ENCODE data around the gene EXD3. TPM values are rescaled to one million over a fixed set of nuclear protein-coding genes. Genes with fewer than 3 reads are reported as not detected.

The EXD3 gene
- total RNA-seq, 1 experiment from 2014 or later = 15.3 TPM

GRCh38 chr9:137368431-137369035, 54.4 kb downstream of the EXD3 start:
- H3K27me3 Mint-ChIP-seq (ENCODE audit: low read depth) = no peaks in the 10 kb centered on the region; the same call in 1 of the 2 replicates

More at GRCh38 chr9:137368431-137369035, 54.4 kb downstream of the EXD3 start:
- Histone ChIP-seq H3T11ph (ENCODE audit: low read length) (no peak overlapping the region), H2BK5ac (ENCODE audit: insufficient read length, low read length) (no peak overlapping the region), H2BK120ac (ENCODE audit: low read depth, low read length, poor library complexity, severe bottlenecking) (no peak overlapping the region), H3K27ac (ENCODE audit: insufficient read length, low read depth, low read length) (no peak overlapping the region), H3K56ac (ENCODE audit: insufficient read length, low read depth, low read length) (no peak overlapping the region), H2BK12ac (ENCODE audit: insufficient read length, low read depth, low read length) (no peak overlapping the region), H2AFZ (ENCODE audit: low read length) (no peak overlapping the region), H3K14ac (ENCODE audit: insufficient read depth, low read length) (no peak overlapping the region), H4K8ac (replicated peaks; ENCODE audit: insufficient read length, low read depth, low read length) (no peak overlapping the region), H4K20me1 (ENCODE audit: control insufficient read depth, insufficient read depth, insufficient read length) (no peaks in the 10 kb centered on the region), H3K4me1 (ENCODE audit: insufficient read depth, low read length) (no peaks in the 10 kb centered on the region), H3K9me3 (ENCODE audit: control insufficient read depth, low read depth, low read length) (no peaks in the 10 kb centered on the region), H2AK5ac (ENCODE audit: insufficient read length, low read length) (no peak overlapping the region), H4K5ac (ENCODE audit: insufficient read length, low read depth, low read length) (no peak overlapping the region), H3K9ac (ENCODE audit: extremely low read depth, insufficient read length, low read length) (no peak overlapping the region), H2BK15ac (ENCODE audit: low read depth, low read length) (no peak overlapping the region), H3K23me2 (ENCODE audit: insufficient read length, low read depth, low read length, poor library complexity, severe bottlenecking) (no peaks in the 10 kb centered on the region), H3K18ac (ENCODE audit: insufficient read length, low read depth, low read length) (no peak overlapping the region), H3K23ac (ENCODE audit: insufficient read length, low read depth, low read length) (no peak overlapping the region), H3K4ac (ENCODE audit: low read depth, low read length) (no peak overlapping the region), H3K4me2 (ENCODE audit: insufficient read depth, insufficient read length, low read length) (no peak overlapping the region), H3K79me1 (ENCODE audit: insufficient read depth, low read depth, low read length, poor library complexity, severe bottlenecking) (no peaks in the 10 kb centered on the region), H3K79me2 (ENCODE audit: insufficient read depth, low read length) (no peaks in the 10 kb centered on the region), H4K91ac (ENCODE audit: insufficient read length, low read depth, low read length) (no peak overlapping the region), H2BK20ac (ENCODE audit: low read depth, low read length, poor library complexity, severe bottlenecking) (no peak overlapping the region), H3K27me3 (ENCODE audit: insufficient read depth, low read length) (no peaks in the 10 kb centered on the region)
- no peak overlapping the region for H3K4me3 Mint-ChIP-seq
- peaks cover 0 to 5% (median 0%) of the 10 kb centered on the region in 3 experiments; a peak in 2 of 7 replicates for H3K36me3 Mint-ChIP-seq (ENCODE audit: insufficient read depth in 1 of 3, low read depth in 3 of 3)
- H3K4me1 Mint-ChIP-seq = no peaks in the 10 kb centered on the region
- WGBS (ENCODE audit: extremely low coverage, insufficient read length, low lambda C conversion rate) = no CpG with 5 or more reads among the region's 51 CpGs
- DNase-seq = peak; percentile 26
- H3K27ac Mint-ChIP-seq = no peak overlapping the region
- TF ChIP-seq CTCF (conservative IDR thresholded peaks at IDR 0.05) = no peak
- peaks cover 2 to 12% of the 10 kb centered on the region in 2 experiments; a peak in 2 of 5 replicates for H3K9me3 Mint-ChIP-seq
